ENCODE measurements around the gene STK39.
"Not testable (repeated sequence)": the region's sequence is repeated elsewhere in the genome, so short reads cannot be mapped to it uniquely, and the experiment has no call there.

STK39 gene

DNA sequence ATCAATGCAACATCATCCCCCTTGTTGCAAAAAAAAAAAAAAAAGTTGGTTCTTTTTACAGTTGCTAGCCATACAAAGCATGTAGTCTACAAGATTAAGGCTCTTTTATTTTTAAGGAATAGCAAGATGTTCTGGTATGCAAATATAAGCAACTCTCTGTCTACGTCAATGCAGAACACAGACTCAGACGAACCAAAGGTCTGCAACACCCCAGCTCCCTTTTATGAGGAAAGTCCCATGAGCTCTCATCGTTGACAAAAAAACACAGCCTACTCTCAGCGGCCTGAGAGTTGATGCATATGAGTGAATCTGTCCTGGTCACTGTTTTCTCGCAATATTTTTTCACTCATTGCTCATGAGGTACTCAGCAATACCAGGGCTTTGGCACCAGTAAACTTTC lies 112.9 kb downstream of the STK39 start:
- no peak for DNase-seq

GRCh38 chr2:168132389-168132788 lies 115.0 kb downstream of the STK39 start:
- DNase-seq, result no peak

DNA sequence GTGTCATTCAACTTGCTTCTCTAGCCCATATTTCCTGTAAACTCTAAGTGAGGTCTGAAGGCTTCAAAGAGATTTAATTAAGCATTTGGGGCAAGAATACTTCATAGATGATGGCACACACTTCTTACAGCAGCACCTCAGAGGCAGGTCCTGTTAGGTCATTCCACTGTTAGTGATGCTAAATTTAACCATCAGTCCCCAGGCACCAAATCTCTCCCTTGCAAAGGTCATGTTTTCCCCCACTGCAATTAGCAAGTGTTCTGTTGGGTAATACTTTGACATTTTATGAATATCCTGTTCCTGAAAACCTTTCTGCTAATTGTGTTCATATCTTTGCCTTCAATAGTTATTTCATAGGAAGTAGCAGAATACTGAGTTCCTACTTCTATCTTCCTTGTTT lies 117.0 kb downstream of the STK39 start:
- no peak for DNase-seq

DNA sequence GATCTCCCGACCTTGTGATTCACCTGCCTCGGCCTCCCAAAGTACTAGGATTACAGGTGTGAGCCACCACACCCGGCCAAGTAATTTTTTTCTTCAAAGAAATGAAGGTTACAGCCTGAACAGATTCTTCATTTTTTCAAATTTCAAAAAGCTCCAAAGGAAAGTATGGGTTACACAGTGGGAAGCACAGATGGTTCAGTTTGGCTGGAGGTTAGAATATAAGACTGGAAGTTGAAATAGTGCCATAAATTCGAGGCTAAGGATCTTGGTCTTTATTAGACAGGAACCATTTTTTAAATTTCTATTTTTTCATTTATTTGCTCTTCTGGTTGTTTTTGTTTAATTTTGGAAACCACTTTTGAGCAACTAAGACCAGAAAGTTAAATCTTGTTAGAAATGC lies 120.0 kb downstream of the STK39 start:
- no peak for DNase-seq

- DNase-seq, result not testable (repeated sequence)
Measured at GRCh38 chr2:168122210-168122609, 125.2 kb downstream of the STK39 start.

GRCh38 chr2:168120730-168121129 lies 126.7 kb downstream of the STK39 start:
- DNase-seq, result no peak

GRCh38 chr2:168120310-168120709 lies 127.1 kb downstream of the STK39 start:
- no peak for DNase-seq

DNA sequence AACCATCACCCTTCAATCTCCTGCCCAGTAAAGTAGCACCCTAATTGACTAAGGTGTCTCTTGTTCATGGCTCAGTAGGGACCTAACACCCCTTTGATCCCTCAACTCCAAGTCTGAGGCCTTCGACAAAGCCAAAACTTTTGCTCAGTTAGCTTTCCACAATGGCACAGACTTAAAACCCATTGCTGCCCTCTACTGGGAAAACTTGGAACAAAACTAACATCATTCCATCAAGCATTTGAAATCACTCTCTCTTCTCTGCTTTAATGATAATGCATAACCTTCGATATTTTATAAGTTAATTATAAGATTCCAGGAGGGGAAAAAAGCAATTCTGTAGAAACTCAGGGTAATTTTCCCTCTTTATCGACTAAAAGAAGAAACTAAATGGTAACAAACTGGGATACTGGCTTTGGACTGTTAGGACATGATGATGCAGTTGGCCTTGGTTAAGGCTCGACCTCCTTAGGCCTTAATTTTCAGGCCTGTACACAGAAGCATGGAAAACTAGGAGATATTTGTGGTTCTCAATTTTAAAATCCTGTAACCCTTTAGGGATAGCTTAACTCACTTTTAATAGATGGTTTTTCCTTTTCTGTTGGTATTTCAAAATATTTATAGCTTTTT lies 127.8 kb downstream of the STK39 start:
- DNase-seq, result peak; percentile 56

DNA sequence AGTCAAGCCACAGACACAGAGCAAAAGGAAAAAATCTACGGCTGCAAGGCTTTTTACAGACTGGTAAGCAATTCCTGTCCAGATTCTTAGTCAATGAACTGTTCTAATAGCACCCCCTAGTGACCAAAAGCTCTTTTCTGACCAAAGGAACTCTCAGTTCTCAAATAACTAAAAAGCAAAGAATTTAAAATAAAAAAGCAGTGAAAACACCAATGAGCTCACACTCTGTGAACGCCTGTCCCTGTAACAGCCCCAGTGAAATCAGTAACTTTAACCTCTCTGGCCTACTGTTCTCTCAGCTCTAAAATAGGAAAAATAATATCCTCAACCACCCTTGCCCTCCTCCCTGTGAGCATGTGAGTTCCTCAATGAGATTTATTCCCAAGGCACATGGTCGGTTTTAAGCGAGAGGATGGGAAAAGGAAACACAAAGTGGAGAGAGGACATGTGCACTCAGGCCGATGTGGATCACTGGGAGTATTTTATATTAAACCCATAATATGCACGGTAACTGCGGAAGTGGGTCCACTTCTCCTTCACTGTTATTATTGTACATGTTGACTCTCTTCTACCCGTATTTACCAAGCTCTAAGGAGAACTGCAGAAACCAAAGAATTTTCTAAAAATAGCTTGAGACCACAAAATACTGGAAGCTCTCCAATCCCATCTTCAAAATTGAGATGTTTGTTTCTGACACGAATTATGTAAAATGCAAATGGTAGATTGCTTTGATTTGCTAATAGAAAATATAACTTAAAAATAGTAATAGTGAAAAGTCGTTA lies 128.5 kb downstream of the STK39 start:
- DNase-seq, result peak; percentile 73

- no peak for DNase-seq
Measured at GRCh38 chr2:168116448-168116847, 130.9 kb downstream of the STK39 start.

GRCh38 chr2:168114619-168115018 lies 132.8 kb downstream of the STK39 start:
- no peak for DNase-seq

DNA sequence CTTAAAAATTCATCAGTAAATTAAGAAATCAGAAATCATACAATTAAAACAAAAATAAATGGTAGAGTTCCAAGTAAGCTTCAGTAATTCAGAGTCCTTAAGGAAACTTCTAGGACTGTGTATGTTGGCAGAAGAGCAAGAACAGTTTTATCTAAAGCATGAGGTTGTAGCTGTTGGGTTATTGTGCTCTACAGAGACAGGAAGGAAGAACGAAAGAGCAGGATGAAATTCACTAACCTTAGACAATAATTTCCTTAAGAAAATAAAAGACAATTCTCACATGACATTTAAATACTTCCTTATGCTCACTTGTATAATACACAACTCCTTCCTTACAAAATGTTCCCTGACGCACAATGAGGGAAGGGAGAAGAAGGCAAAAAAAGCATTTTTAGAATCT lies 133.4 kb downstream of the STK39 start:
- no peak for DNase-seq

DNA sequence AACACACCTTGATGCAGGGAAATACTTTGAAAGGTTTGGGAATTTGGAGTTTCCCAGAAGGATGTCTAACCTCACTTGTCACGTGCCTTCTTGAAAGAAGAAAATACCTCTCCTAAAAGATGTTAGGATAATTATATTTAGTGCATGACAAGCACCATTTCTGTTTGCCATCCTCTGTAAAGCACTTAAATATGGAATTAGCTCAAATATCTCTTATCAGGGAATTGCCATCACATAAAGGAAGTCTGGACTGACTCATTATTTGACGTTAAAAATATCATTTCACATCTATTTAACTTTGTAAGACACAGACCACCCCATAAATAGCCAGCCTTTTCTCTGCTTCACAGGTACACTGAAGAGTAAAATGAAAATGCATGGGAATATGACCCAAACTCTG lies 140.1 kb downstream of the STK39 start:
- DNase-seq, result no peak

DNA sequence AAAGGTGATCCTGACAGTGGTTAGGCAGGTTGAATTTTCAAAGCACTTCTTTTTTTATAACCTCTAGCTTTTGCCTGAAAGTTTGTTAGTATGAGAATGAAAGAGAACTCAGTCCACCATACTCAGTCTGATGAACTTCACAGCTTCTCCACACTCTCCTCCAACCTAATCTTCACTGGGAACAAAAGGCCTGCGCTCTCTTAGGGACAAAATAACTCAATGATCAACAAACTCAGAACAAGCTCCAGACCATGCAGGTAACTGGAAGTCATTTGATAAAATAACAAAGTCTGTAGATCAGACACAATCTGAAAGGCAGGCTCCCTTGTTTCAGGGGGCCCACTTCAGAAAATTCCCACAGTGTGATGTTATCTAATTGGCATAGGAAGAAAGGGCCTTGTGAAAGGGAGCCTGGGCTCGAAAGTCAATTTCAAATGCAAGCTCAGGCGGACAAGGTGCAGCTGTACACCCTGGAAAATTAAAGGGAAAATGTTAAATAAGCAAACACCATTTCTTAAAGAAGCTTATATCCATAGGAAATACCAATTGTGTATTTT lies 142.2 kb downstream of the STK39 start:
- DNase-seq, result no peak

GRCh38 chr2:168097431-168097830 lies 150.0 kb downstream of the STK39 start:
- no peak for DNase-seq

DNA sequence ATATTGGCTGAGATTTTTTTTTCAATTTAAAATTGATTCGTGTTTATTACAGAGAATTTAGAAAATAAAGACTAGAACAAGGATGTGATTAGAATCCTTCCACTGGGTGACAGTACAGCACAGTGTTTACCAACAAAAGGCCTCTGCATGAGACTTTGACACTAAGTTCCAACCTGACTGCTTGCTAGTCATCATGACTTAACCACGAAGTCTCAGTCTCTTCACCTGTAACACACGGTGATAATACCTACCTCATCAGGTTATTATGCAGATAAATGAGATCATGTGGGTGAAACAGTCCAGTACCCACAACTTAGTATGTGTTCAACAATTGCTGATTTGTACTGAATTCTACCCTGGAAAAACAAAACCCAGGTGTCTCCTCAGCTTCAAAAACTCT lies 151.2 kb downstream of the STK39 start:
- DNase-seq, result no peak

DNA sequence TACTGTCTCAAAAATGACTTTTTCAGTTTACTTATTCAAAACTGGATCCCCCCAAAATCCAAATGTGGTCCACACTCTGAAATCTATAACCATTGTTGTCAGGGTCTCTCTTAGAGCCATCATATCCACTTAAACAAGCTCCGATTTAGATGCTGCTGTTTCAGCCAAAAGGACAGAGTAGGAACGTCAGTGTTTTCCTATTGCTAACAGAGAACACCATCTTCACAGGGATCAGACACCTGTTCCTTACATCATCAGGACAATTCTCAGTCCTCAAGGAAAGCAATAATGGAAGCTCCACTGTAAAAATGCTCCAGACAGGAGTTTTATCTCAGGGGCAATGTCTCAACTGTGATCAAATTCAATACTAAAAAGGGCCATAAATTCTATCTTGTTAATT lies 155.4 kb downstream of the STK39 start:
- DNase-seq, result no peak

GRCh38 chr2:168090366-168091135 lies 156.8 kb downstream of the STK39 start:
- no peak for DNase-seq

- no peak for DNase-seq
Measured at GRCh38 chr2:168089200-168089599, 158.2 kb downstream of the STK39 start.

GRCh38 chr2:168087401-168087800 lies 160.0 kb downstream of the STK39 start:
- no peak for DNase-seq

DNA sequence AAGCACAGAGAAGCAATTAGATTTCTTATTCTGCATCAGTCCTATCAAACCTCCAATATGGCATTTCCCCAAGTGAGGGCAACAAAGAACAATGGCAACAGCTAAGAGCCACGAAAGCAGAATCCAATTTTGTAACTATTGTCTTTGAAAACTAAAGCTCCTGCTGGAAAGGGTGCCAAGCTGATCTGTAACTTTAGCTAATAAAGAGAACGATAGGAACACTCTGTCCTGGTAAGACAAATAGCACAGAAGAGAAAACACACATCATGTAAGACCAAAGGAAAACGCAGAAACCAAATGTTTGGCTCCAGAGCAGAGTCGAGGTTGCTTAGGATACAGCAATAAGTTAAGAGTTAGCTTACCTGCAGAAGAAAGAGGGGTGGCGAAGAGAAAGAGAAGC lies 160.5 kb downstream of the STK39 start:
- no peak for DNase-seq

DNA sequence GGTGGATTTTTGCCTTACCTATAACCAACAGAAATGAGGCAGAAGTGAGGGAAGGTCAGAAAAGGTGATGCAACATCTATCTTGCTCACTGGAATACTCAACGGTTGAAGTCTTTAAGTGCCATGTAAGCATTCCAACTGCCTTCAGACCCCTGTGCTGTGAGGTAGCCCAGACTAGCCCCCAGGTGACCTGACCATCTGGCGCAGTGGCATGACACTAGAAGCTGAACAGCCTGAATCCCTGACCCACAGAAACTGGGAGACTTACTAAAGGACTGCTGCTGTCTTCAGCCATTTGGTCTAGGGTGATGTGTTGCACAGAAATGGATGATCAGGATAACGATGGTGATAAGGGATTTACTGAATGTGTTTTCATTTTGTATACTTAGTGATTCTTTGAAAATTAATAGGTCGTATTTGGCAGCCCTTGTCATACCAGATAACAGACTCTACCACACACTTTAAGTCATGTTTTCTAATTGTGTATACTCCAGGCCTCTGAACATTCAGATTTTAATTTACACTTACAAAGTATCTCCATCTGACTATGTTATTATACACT lies 161.5 kb downstream of the STK39 start:
- DNase-seq, result no peak

DNA sequence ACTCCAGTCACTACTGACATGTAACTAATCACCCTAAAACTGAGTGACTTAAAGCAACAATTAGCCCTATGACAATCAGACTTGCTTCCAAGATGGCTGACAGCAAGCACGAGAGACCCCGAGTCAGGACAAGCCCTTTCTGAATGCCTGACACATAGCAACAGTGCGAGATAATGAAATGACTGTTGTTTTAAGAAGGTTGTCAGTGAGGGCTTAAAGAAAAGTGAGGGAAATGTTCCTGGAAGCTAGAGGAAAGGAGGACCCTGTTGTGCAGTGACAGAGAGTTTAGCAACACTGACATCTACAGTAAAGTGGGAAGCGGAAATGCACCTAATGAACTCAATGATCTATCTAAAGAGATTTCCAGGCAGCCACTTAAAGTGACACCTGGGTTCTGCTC lies 163.1 kb downstream of the STK39 start:
- peak; percentile 15 for DNase-seq

Measured in fibroblast of skin of back (primary cell).